Trophoblast cell (in vitro differentiated cells and primary cell): Measurements from ENCODE around the gene SPHKAP.

ENCODE experiments used
- DNase-seq, 2 donors: peaks; one replicate each; pipeline ENCODE4 v3.0.0-alpha.2; 2016
- H2AFZ ChIP-seq: 2 replicates; pipeline ENCODE4 v1.6.1; 2013; ENCODE audit warnings: low read length, moderate library complexity, mild to moderate bottlenecking; ENCODE audit not compliant: insufficient read depth, poor library complexity
- H2AK5ac ChIP-seq: 2 replicates; pipeline ENCODE4 v1.6.1; 2013; ENCODE audit warnings: mild to moderate bottlenecking, low read length
- H2BK120ac ChIP-seq: 2 replicates; pipeline ENCODE4 v1.6.1; 2013; ENCODE audit warnings: low read length, mild to moderate bottlenecking, moderate library complexity; ENCODE audit not compliant: insufficient read depth, poor library complexity
- H2BK12ac ChIP-seq: 2 replicates; pipeline ENCODE4 v1.6.1; 2013; ENCODE audit warnings: mild to moderate bottlenecking, low read length, moderate library complexity
- H2BK5ac ChIP-seq: 2 replicates; pipeline ENCODE4 v1.6.1; 2013; ENCODE audit warnings: low read length, low read depth, moderate library complexity, mild to moderate bottlenecking; ENCODE audit not compliant: poor library complexity
- H3K14ac ChIP-seq: 2 replicates; pipeline ENCODE4 v1.6.1; 2013; ENCODE audit warnings: mild to moderate bottlenecking, low read length
- H3K18ac ChIP-seq: 2 replicates; pipeline ENCODE4 v1.6.1; 2013; ENCODE audit warnings: mild to moderate bottlenecking, low read length
- H3K23ac ChIP-seq: 2 replicates; pipeline ENCODE4 v1.6.1; 2013; ENCODE audit warnings: low read length
- H3K27ac ChIP-seq: 2 replicates; pipeline ENCODE4 v1.5.1; 2013; ENCODE audit warnings: low read depth, mild to moderate bottlenecking, inconsistent platforms, low read length, moderate library complexity
- H3K27me3 ChIP-seq: 2 replicates; pipeline ENCODE4 v1.6.1; 2013; ENCODE audit warnings: inconsistent platforms, mild to moderate bottlenecking, low read length, moderate library complexity; ENCODE audit not compliant: insufficient read depth
- H3K36me3 ChIP-seq, 2 experiments: 1 replicate in 1 of 2; 2 replicates in 1 of 2; pipeline ENCODE4 v1.6.1; 2013; ENCODE audit warnings: low read length in 2 of 2, mild to moderate bottlenecking in 2 of 2, moderate library complexity in 1 of 2; ENCODE audit not compliant: insufficient read depth in 2 of 2, control insufficient read depth in 1 of 2
- H3K4ac ChIP-seq: 2 replicates; pipeline ENCODE4 v1.6.1; 2013; ENCODE audit warnings: low read depth, mild to moderate bottlenecking, low read length, moderate library complexity
- H3K4me1 ChIP-seq, 2 experiments: 1 replicate in 1 of 2; 2 replicates in 1 of 2; pipeline ENCODE4 v1.6.1; 2013; ENCODE audit warnings: low read length in 2 of 2, mild to moderate bottlenecking in 2 of 2, moderate library complexity in 1 of 2; ENCODE audit not compliant: insufficient read depth in 2 of 2, control insufficient read depth in 1 of 2
- H3K4me2 ChIP-seq: 2 replicates; pipeline ENCODE4 v1.6.1; 2013; ENCODE audit warnings: inconsistent platforms, mild to moderate bottlenecking, low read length, moderate library complexity
- H3K4me3 ChIP-seq: 2 replicates; pipeline ENCODE4 v1.5.1; 2013; ENCODE audit warnings: mild to moderate bottlenecking, low read depth, low read length, inconsistent platforms
- H3K79me1 ChIP-seq: one replicate; pipeline ENCODE4 v1.6.1; 2013; ENCODE audit warnings: low read length
- H3K79me2 ChIP-seq: 2 replicates; pipeline ENCODE4 v1.6.1; 2013; ENCODE audit warnings: low read length, mild to moderate bottlenecking; ENCODE audit not compliant: control insufficient read depth, insufficient read depth, poor library complexity
- H3K9ac ChIP-seq: 2 replicates; pipeline ENCODE4 v1.6.1; 2013; ENCODE audit warnings: mild to moderate bottlenecking, low read length
- H3K9me3 ChIP-seq: 2 replicates; pipeline ENCODE4 v1.6.1; 2013; ENCODE audit warnings: low read depth, mild to moderate bottlenecking, control low read depth, inconsistent platforms, low read length; ENCODE audit not compliant: insufficient read depth
- H4K12ac ChIP-seq: 2 replicates; pipeline ENCODE4 v1.6.1; 2013; ENCODE audit warnings: low read depth, mild to moderate bottlenecking, low read length, moderate library complexity
- H4K8ac ChIP-seq: 2 replicates; pipeline ENCODE4 v1.6.1; 2013; ENCODE audit warnings: low read depth, mild to moderate bottlenecking, low read length, moderate library complexity
- H4K91ac ChIP-seq: one replicate; pipeline ENCODE4 v1.6.1; 2013; ENCODE audit warnings: low read depth, mild to moderate bottlenecking, low read length, moderate library complexity
- WGBS: extraction: QIAGEN DNeasy Blood & Tissue Kit; methylation state at CpG from one replicate; pipeline ENCODE4 v1.1.7; 2013; ENCODE audit warnings: missing lambda C conversion rate; ENCODE audit not compliant: insufficient read length, insufficient coverage; ENCODE audit errors: extremely low coverage; 5-methylcytosine and 5-hydroxymethylcytosine counted together

SPHKAP gene

DNA sequence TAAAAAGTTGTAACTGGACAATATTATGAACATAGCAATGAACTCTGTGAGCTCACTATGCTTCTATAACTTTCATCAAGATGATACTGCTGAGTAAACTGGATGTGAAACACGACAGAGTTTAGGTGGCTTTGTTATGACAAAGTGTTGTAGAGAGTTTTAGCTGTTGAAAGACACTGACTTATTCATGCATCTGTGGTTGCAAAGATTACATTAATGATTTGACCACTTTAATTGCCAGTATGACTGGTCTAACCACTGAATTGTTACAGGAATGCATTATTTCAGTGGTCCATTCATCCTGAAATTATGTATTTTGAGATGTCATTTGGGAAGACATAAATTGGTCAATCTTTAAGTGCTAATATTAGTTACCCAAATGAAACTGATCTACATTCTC is 117.9 kb downstream of the SPHKAP start:
- H3K9ac ChIP-seq = no peak overlapping the region
- H2BK5ac ChIP-seq = no peak overlapping the region
- H3K14ac ChIP-seq = no peak overlapping the region
- H3K9me3 ChIP-seq = no peaks in the 10 kb centered on the region
- no peak overlapping the region for H2BK12ac ChIP-seq
- peaks cover 0 to 3% of the 10 kb centered on the region in 2 experiments for H3K4me1 ChIP-seq
- H3K79me1 ChIP-seq = no peaks in the 10 kb centered on the region
- WGBS = no CpG with 5 or more reads among the region's 1 CpG
- H2BK120ac ChIP-seq = no peak overlapping the region
- no peaks in the 10 kb centered on the region for H3K79me2 ChIP-seq
- H3K23ac ChIP-seq = no peak overlapping the region
- H3K4me2 ChIP-seq = no peak overlapping the region
- no peak overlapping the region for H3K4ac ChIP-seq
- no peak overlapping the region for H4K91ac ChIP-seq
- DNase-seq = no peak
- H2AFZ ChIP-seq = no peak overlapping the region
- no peak overlapping the region for H4K12ac ChIP-seq
- H3K4me3 ChIP-seq = no peak overlapping the region
- H3K27me3 ChIP-seq = no peaks in the 10 kb centered on the region
- H3K36me3 ChIP-seq = no peaks in the 10 kb centered on the region
- H3K18ac ChIP-seq = no peak overlapping the region
- no peak overlapping the region for H2AK5ac ChIP-seq
- H3K27ac ChIP-seq = no peak overlapping the region
- no peak overlapping the region for H4K8ac ChIP-seq

- H3K79me1 ChIP-seq = no peaks in the 10 kb centered on the region
- no peak overlapping the region for H3K27ac ChIP-seq
- H2BK5ac ChIP-seq = no peak overlapping the region
- H4K8ac ChIP-seq = no peak overlapping the region
- H3K4me3 ChIP-seq = no peak overlapping the region
- H3K4me2 ChIP-seq = no peak overlapping the region
- H2AFZ ChIP-seq = no peak overlapping the region
- no peak overlapping the region for H2BK120ac ChIP-seq
- no peaks in the 10 kb centered on the region for H3K9me3 ChIP-seq
- no peak overlapping the region for H4K12ac ChIP-seq
- no peak overlapping the region for H4K91ac ChIP-seq
- no peaks in the 10 kb centered on the region for H3K27me3 ChIP-seq
- no peaks in the 10 kb centered on the region for H3K4me1 ChIP-seq
- H3K23ac ChIP-seq = no peak overlapping the region
- H2BK12ac ChIP-seq = no peak overlapping the region
- no peaks in the 10 kb centered on the region for H3K79me2 ChIP-seq
- WGBS = no CpG with 5 or more reads among the region's 2 CpGs
- H3K36me3 ChIP-seq = no peaks in the 10 kb centered on the region
- H3K4ac ChIP-seq = no peak overlapping the region
- DNase-seq = no peak
- H3K18ac ChIP-seq = no peak overlapping the region
- no peak overlapping the region for H3K14ac ChIP-seq
- no peak overlapping the region for H2AK5ac ChIP-seq
- no peak overlapping the region for H3K9ac ChIP-seq
These were observed 121.8 kb downstream of the SPHKAP start for GRCh38 chr2:228059735-228060134.

DNA sequence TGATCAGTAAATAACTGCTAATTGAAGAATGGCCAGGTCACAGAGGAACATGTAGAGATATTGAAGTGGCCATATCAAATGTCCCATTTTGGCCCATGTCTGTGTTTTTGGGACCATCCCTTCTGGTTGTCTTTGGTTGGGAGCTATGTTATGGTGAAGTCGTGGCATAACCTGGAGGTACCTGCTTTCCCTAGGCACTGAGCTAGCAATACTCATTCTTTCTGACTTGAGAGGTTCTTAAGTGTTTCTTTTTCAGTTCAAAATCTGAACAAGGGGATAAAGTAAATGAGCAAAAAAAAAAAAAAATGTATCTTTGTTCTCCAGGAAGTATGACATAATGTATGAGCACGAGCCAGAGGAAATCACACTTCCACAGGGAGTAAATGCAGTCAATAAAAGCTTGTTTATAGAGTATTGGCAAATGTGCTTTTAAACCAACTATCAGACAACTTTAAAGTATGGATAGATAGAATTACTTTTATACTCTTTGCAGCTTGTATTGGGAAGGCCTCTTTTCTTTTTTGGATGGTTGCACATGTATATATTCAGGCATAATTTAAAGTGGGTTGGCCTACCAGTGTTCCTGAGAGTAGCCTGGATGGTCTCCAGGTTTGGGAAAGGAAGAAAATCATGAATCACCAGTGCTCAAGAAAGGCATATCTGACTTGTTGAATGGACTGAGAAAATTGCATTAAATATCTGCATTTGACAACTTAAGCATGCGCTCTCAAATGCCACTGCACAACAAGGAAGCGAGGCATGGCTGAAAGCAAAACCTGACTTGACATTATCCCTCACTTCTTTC is 125.0 kb downstream of the SPHKAP start:
- no peak for DNase-seq
- H3K4me2 ChIP-seq = no peak overlapping the region
- no peak overlapping the region for H3K27ac ChIP-seq
- H3K79me1 ChIP-seq = no peaks in the 10 kb centered on the region
- H2BK5ac ChIP-seq = no peak overlapping the region
- no peak overlapping the region for H3K14ac ChIP-seq
- H4K12ac ChIP-seq = no peak overlapping the region
- no peaks in the 10 kb centered on the region for H3K4me1 ChIP-seq
- no peak overlapping the region for H3K4me3 ChIP-seq
- H3K4ac ChIP-seq = no peak overlapping the region
- H3K27me3 ChIP-seq = no peaks in the 10 kb centered on the region
- H3K18ac ChIP-seq = no peak overlapping the region
- H3K9me3 ChIP-seq = no peaks in the 10 kb centered on the region
- no peak overlapping the region for H3K9ac ChIP-seq
- no CpG with 5 or more reads among the region's 4 CpGs for WGBS
- no peak overlapping the region for H2AK5ac ChIP-seq
- no peaks in the 10 kb centered on the region for H3K79me2 ChIP-seq
- no peak overlapping the region for H4K8ac ChIP-seq
- no peak overlapping the region for H2AFZ ChIP-seq
- H4K91ac ChIP-seq = no peak overlapping the region
- H3K36me3 ChIP-seq = no peaks in the 10 kb centered on the region
- H2BK120ac ChIP-seq = no peak overlapping the region
- no peak overlapping the region for H3K23ac ChIP-seq
- no peak overlapping the region for H2BK12ac ChIP-seq

DNA sequence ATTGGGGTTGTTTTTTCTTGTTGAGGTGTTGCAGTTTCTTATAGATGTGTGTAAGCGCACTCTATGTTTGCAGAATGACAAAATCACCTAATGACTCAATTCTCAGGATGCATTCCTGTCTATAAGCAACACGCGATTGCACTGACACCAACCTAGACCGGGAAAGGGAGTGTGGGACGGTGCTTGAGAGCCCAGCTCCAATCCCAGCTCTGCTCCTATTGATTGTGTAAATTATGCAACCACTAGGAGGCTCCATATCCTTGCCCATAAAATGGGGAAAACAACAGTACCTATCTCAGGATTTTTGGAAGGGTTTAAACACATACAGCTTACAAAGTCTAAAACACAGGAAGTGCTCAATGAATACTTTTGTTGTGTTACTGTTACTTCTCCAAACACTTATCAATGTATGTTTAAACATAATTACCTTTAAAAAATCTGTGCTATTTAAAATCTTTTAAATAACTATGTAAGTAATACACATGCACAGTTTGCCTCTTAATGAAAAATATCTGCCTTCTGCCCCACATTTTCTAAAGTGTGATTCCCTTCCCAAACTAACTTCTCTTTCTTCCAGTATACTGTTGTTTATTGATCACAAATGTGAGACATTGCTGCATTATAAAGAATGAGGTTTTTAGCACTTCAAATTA is 132.5 kb downstream of the SPHKAP start:
- H2BK120ac ChIP-seq = no peak overlapping the region
- H4K8ac ChIP-seq = no peak overlapping the region
- H4K12ac ChIP-seq = no peak overlapping the region
- H3K27me3 ChIP-seq = no peaks in the 10 kb centered on the region
- H4K91ac ChIP-seq = no peak overlapping the region
- H3K18ac ChIP-seq = no peak overlapping the region
- WGBS = no CpG with 5 or more reads among the region's 5 CpGs
- H2AK5ac ChIP-seq = no peak overlapping the region
- H3K14ac ChIP-seq = no peak overlapping the region
- no peak overlapping the region for H3K23ac ChIP-seq
- H3K79me1 ChIP-seq = no peaks in the 10 kb centered on the region
- H2BK5ac ChIP-seq = no peak overlapping the region
- H3K4me3 ChIP-seq = no peak overlapping the region
- peak; percentile 44 to 73 for DNase-seq
- H3K4me1 ChIP-seq = no peaks in the 10 kb centered on the region
- H2AFZ ChIP-seq = no peak overlapping the region
- no peak overlapping the region for H3K4me2 ChIP-seq
- no peak overlapping the region for H3K4ac ChIP-seq
- H3K9me3 ChIP-seq = no peaks in the 10 kb centered on the region
- no peaks in the 10 kb centered on the region for H3K79me2 ChIP-seq
- H2BK12ac ChIP-seq = no peak overlapping the region
- H3K36me3 ChIP-seq = no peaks in the 10 kb centered on the region
- H3K9ac ChIP-seq = no peak overlapping the region
- H3K27ac ChIP-seq = no peak overlapping the region
